ENCODE data around the gene ATP10A. TPM values are rescaled to one million over a fixed set of nuclear protein-coding genes. Genes with fewer than 3 reads are reported as not detected.

ATP10A gene
- total and polyA plus RNA-seq, 9 of the 15 experiments (the other 6 are each of a cell fraction or from before 2014, with no cell fraction given): 0.09 TPM; not detected in 8

DNA sequence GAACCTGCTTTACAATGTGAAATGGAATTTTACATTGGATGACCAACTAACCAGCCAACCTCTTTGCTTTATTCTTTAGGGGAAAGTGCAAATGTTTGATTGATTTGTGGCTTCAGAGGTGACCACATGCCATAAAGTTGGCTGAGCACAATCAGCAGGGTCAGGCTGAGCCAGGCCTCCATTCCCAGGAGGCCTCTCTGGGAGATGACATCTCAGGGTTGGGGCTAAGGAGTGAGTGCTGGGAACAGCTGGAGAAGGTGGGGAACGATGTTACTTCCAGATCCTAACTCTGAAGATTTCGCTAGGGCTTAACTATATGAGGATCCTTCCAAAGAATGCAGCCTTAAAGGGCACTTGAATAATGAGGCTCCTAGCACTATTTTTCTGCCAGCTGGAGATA is 131.7 kb downstream of the ATP10A start:
- H3K9me3 ChIP-seq (replicated peaks; ENCODE audit: control insufficient read depth, insufficient read depth, low read depth, low read length): no peaks in the 10 kb centered on the region
- ATAC-seq (no peak), FAIRE-seq (no peak), DNase-seq (ENCODE audit: extremely low read depth in 1 of 4, low spot score in 3 of 4) (no peak)
- H3K4me1 ChIP-seq (replicated peaks in 1 of 2; ENCODE audit: control insufficient read depth in 2 of 2, insufficient read depth in 2 of 2, low read length in 2 of 2): no peaks in the 10 kb centered on the region
- no peak overlapping the region for H3K4me2 ChIP-seq (ENCODE audit: insufficient read depth, low read length)
- no peak overlapping the region for H3K4me3 ChIP-seq
- TF ChIP-seq FIP1L1 (IDR thresholded peaks at IDR 0.05; ENCODE audit: low read depth, low read length, poor library complexity, severe bottlenecking): no peak
- TF ChIP-seq CSDE1 (IDR thresholded peaks at IDR 0.05): no peak
- TF ChIP-seq MTF1 (CRISPR knock-in tag; IDR thresholded peaks at IDR 0.05; ENCODE audit: borderline replicate concordance): no peak
- no peak for TF ChIP-seq ZNF224 (CRISPR knock-in tag; IDR thresholded peaks at IDR 0.05)
- TF ChIP-seq ILF3 (IDR thresholded peaks at IDR 0.05; ENCODE audit: borderline replicate concordance): no peak
- no peak for TF ChIP-seq KLF13 (tag; IDR thresholded peaks at IDR 0.05; ENCODE audit: borderline replicate concordance, low read depth)
- TF ChIP-seq ELF2 (CRISPR knock-in tag; IDR thresholded peaks at IDR 0.05): no peak
- TF ChIP-seq KLF10 (CRISPR knock-in tag; IDR thresholded peaks at IDR 0.05): no peak
- TF ChIP-seq SMAD1 (IDR thresholded peaks at IDR 0.05; ENCODE audit: low read depth, low read length, partially characterized antibody): no peak
- TF ChIP-seq HNRNPH1 (optimal IDR thresholded peaks at IDR 0.05; ENCODE audit: low read depth, low read length): no peak
- no peak for TF ChIP-seq ZNF77 (CRISPR knock-in tag; IDR thresholded peaks at IDR 0.05)
- TF ChIP-seq, protein P1, sequence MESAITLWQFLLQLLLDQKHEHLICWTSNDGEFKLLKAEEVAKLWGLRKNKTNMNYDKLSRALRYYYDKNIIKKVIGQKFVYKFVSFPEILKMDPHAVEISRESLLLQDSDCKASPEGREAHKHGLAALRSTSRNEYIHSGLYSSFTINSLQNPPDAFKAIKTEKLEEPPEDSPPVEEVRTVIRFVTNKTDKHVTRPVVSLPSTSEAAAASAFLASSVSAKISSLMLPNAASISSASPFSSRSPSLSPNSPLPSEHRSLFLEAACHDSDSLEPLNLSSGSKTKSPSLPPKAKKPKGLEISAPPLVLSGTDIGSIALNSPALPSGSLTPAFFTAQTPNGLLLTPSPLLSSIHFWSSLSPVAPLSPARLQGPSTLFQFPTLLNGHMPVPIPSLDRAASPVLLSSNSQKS (CRISPR knock-in tag; IDR thresholded peaks at IDR 0.05): no peak
- no peaks in the 10 kb centered on the region for H3K36me3 ChIP-seq (ENCODE audit: control insufficient read depth, insufficient read depth, low read length)
- H3K27me3 ChIP-seq (ENCODE audit: control insufficient read depth in 2 of 2, insufficient read depth in 2 of 2, low read length in 2 of 2): peaks cover 0 to 27% of the 10 kb centered on the region in 2 experiments; a peak in 2 of 5 replicates
- WGBS (ENCODE audit: insufficient coverage, low coverage, missing lambda C conversion rate): 0% methylated on average over 2 of the region's 2 CpGs
- POLR2A ChIA-PET: no interaction called here
- in situ Hi-C loops (cut with MboI): no loop called here
- no peak overlapping the region for H2AFZ ChIP-seq (ENCODE audit: low read depth, low read length)
- H3K9ac ChIP-seq (ENCODE audit: insufficient read depth in 1 of 2, low read depth in 2 of 2, low read length in 2 of 2): no peak overlapping the region
- 0 out of 2 replicates have a peak, but pooled peaks cover 4% of the 10 kb centered on the region for H4K20me1 ChIP-seq (replicated peaks; ENCODE audit: control insufficient read depth, insufficient read depth, low read length)
- CTCF ChIA-PET (ENCODE audit: low intra/inter-chr PET ratio): no interaction called here
- no TSS peak for BruUV-seq (replicated peaks)
- intact Hi-C loops (cut with micrococcal nuclease): no loop called here
- no peak overlapping the region for H3K27ac ChIP-seq (ENCODE audit: extremely low read depth, low read depth, low read length)
- H3K9me1 ChIP-seq (ENCODE audit: control insufficient read depth, insufficient read depth, low read length): no peaks in the 10 kb centered on the region
- H3K79me2 ChIP-seq (ENCODE audit: control insufficient read depth, insufficient read depth, low read length): no peaks in the 10 kb centered on the region
